Fibroblast of peridontal ligament (primary cell): Measurements from ENCODE around the gene ZNF605.
"Not testable (repeated sequence)": the region's sequence is repeated elsewhere in the genome, so short reads cannot be mapped to it uniquely, and the experiment has no call there.

Experiments
- DNase-seq: peaks from one replicate; pipeline ENCODE4 v3.0.0-alpha.2; 2010; ENCODE audit errors: extremely low read depth

The ZNF605 gene

DNA sequence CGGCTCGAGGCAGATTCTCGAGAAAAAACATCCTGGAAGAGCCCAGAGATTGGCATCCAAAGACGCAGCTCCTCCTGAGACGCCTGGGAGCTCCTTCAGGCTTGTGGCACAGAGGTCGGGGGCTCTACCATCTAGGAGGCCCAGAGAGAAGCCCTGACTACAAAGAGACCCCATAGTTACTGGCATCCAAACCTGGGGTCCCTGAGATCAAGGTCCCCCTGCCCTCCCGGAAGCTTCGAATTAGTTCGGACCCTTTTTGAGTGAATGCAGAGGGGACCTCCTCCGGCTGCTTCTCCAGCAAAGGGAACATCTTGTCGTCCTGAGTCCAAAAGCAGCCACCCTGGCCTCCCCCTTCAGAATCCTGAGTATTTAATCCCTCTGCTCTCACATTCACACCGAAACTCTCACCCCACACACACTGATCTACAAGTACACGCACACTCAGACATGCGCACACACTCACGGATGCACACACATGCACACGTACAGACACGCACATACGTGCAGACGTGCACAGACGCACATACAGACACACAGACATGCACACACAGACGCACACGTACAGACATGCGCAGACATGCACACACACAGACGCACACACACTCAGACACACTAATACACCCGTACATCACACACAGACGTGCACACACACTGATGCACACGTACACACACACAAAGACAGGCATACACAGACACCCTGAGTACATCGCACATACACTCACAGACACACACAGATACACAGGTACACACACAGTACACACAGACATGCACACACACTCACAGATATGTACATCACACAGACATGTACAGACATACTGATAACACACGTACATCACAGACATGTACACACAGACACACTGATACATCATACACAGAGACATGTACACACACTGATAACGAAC, 5.9 kb downstream of the ZNF605 start:
- no peak for DNase-seq

- no peak for DNase-seq
Observed at GRCh38 chr12:132948146-132949066, 7.7 kb downstream of the ZNF605 start.

GRCh38 chr12:132946246-132946820, 9.8 kb downstream of the ZNF605 start:
- no peak for DNase-seq

- DNase-seq = no peak
Observed at GRCh38 chr12:132945806-132946205, 10.3 kb downstream of the ZNF605 start.

GRCh38 chr12:132942611-132943010, 13.5 kb downstream of the ZNF605 start:
- no peak for DNase-seq

DNA sequence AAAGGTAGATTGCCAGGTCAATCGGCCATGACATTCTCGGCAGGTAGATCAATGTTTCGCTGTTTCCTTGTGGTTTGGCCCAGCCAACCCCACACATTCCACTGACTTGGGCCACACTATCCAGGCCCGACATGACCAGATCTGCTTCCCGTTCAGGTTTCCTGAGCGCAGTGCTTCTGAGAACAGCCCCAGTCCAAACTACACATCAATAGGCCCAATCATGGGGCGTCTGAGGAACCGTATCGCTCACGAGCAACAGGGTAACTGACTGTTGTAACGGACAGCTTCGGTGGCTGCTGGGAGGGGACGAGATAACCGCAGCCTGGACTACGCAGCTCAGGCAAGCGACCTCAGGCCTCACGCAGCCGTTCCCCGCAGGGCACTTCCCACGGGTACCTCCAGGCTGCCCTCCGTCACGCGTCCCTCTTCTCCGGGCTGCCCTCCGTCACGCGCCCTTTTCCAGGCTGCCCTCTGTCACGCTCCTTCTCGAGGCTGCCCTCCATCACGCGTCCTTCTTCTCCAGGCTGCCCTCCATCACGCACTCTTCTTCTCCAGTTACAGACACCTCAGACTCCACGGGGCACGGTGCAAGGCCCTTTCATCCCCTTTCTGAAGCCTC, 14.7 kb downstream of the ZNF605 start:
- no peak for DNase-seq

- no peak for DNase-seq
Observed at GRCh38 chr12:132940071-132940719, 15.9 kb downstream of the ZNF605 start.

DNA sequence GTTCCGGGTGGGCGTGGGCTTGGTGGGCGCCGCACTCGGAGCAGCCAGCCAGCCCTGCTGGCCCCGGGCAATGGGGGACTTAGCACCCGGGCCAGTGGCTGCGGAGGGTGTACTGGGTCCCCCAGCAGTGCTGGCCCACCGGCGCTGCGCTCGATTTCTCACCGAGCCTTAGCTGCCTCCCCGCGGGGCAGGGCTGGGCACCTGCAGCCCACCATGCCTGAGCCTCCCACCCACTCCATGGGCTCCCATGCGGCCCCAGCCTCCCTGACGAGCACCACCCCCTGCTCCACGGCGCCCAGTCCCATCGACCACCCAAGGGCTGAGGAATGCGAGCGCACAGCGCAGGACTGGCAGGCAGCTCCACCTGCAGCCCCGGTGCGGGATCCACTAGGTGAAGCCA, 17.3 kb downstream of the ZNF605 start:
- DNase-seq = not testable (repeated sequence)

- DNase-seq = no peak
Observed at GRCh38 chr12:132937476-132937875, 18.6 kb downstream of the ZNF605 start.

DNA sequence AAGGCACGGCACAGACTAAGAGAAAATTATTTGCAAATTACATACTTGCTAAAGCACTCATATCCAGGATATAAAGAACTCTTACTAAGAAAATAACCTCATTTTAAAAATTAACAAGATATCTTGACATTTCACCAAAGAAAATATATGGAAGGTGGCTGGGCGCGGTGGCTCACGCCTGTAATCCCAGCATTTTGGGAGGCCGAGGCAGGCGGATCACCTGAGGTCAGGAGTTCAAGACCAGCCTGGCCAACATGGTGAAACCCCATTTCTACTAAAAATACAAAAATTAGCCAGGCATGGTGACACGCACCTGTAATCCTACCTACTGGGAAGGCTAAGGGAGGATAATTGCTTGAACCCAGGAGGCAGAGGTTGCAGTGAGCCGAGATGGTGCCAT, 19.2 kb downstream of the ZNF605 start:
- DNase-seq = not testable (repeated sequence)

GRCh38 chr12:132936163-132936562, 19.9 kb downstream of the ZNF605 start:
- no peak for DNase-seq

DNA sequence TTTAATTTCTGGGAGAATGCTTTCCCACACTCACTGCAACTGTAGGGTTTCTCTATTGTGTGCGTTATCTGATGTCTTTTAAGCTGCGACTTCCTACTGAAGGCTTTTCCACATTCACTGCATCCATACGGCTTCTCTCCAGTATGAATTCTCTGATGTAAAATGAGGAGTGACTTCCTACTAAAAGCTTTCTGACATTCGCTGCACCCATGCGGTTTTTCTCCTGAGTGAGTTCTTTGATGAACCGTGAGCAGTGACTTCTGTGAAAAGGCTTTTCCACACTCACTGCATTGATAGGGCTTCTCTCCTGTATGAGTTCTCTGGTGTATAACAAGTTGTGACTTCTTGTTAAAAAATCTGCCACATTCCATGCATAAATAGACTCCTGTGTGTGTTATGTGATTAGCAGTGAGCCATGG, 29.7 kb downstream of the ZNF605 start:
- no peak for DNase-seq

- no peak for DNase-seq
Observed at GRCh38 chr12:132925597-132926414, 30.3 kb downstream of the ZNF605 start.

DNA sequence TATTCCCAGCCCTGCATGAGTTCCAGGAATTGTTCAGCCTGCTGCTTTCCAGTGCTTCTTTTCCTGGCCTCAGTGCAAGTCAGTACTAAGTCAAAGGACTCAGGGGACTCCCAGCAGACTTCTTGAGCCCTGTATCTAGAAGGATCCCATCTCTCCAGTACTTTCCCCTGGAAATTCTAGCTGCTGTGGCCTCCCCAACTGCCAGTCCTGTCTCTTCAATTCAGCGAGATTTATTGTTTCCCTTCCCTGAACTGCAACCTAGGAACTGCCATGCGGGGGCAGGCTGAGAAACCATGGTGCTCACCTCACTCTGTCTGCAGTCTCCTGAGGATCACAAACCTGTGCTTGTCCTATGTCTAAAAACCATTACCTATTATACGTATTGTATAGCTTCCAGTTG, 31.8 kb downstream of the ZNF605 start:
- DNase-seq = no peak

DNA sequence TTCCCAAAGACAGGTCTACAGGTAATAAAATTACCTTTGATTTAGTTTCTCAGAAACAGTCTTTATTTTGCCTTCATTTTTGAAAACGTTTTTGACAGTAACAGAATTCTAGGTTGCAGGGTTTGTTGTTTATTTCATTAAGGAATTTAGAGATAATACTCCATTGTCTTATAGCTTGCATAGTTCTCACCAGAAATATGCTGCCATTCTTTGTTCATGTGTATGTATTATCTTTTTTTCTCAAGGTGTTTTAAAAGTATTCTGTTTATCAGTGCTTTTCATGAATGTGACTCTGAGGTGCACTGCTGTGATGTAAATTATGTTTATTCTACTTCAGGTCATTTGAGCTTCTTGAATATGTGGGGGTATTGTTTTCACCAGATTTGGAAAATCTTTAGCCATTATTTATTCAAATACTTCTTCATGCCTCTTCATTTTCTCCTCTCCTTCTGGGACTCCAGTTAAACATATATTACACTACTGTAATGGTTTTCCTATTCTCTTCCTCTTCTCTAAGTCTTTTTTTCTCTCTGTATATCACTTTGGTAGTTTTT, 32.7 kb downstream of the ZNF605 start:
- no peak for DNase-seq

DNA sequence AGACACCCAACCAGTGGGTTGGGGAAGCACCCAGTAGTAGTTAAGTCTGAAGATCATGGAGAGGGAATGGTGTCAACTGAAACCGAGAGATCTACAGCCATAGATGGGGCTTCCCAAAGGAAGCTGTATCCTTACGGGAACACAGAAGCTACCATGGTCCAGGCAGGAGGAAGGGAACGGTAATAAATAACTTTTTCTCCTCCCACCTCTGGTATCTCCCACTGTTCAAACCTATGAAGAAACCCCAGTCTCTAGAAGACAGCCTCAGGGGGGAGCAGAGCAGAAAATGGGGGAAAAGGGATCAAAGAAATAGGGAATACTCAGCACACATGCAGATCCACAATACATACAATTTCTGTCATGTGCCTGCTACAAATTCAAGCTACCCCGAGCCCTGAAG, 33.4 kb downstream of the ZNF605 start:
- no peak for DNase-seq

DNA sequence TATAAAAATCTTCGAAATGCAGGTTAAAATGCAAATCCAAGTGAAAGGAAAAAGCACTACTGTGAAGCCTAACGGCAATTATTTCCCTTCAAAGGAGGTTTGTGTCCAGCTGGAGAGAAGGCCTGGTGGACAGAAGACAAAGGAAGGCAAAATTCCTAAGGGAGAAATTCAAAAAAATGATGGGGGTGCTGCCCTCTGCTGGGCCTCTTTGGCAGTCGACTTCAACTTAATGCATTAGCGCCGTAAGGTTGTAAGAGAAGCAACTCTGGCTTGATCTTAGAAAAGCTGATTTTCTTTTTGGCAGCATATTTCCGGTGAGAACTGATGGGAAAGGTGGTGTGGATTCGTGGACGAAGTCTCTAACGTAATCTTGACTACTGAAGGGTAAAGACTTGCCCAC, 34.4 kb downstream of the ZNF605 start:
- no peak for DNase-seq

DNA sequence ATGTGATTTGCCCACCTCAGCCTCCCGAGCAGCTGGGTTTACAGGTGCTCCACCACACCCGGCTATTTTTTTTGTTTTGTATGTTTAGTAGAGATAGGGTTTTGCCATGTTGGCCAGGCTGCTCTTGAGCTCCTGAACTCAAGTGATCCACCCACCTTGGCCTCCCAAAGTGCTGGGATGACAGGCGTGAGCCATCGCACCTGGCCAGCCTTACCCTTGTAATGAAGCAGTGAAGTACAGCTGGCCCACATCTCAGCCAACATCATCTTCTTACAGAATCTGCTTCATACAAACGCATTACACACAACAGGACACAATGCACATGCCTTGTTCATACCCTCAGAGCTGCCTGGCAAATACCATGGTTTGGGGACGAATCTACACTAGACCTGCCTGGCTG, 37.4 kb downstream of the ZNF605 start:
- no peak for DNase-seq

- DNase-seq = no peak
Observed at GRCh38 chr12:132909030-132909368, 47.1 kb downstream of the ZNF605 start.
